GM19328 (cell line): ENCODE measurements around the gene ADCY1.

Source experiments
- ATAC-seq: cut with Tn5 transposase; IDR thresholded peaks from one replicate; pipeline ENCODE4 v1.9.1; 2021; ENCODE audit warnings: mild to moderate bottlenecking, moderate library complexity; ENCODE audit not compliant: unreplicated experiment

The ADCY1 gene

GRCh38 chr7:45623157-45623556 is 49.0 kb downstream of the ADCY1 start:
- ATAC-seq, result no peak

GRCh38 chr7:45623740-45624391 is 49.7 kb downstream of the ADCY1 start:
- ATAC-seq, result no peak

GRCh38 chr7:45624392-45624760 is 50.2 kb downstream of the ADCY1 start:
- no peak for ATAC-seq

GRCh38 chr7:45625067-45625466 is 50.9 kb downstream of the ADCY1 start:
- ATAC-seq, result no peak

- no peak for ATAC-seq
Measured at GRCh38 chr7:45625714-45626440, 51.7 kb downstream of the ADCY1 start.

GRCh38 chr7:45626441-45627430 is 52.6 kb downstream of the ADCY1 start:
- no peak for ATAC-seq

- ATAC-seq, result no peak
Measured at GRCh38 chr7:45627691-45628456, 53.7 kb downstream of the ADCY1 start.

GRCh38 chr7:45631569-45631968 is 57.4 kb downstream of the ADCY1 start:
- no peak for ATAC-seq

- ATAC-seq, result no peak
Measured at GRCh38 chr7:45636733-45637132, 62.6 kb downstream of the ADCY1 start.

- no peak for ATAC-seq
Measured at GRCh38 chr7:45638916-45639315, 64.7 kb downstream of the ADCY1 start.

- ATAC-seq, result no peak
Measured at GRCh38 chr7:45642044-45642443, 67.9 kb downstream of the ADCY1 start.

GRCh38 chr7:45643630-45644029 is 69.5 kb downstream of the ADCY1 start:
- ATAC-seq, result no peak

GRCh38 chr7:45644237-45644636 is 70.1 kb downstream of the ADCY1 start:
- ATAC-seq, result no peak

- ATAC-seq, result no peak
Measured at GRCh38 chr7:45645141-45645969, 71.2 kb downstream of the ADCY1 start.

- no peak for ATAC-seq
Measured at GRCh38 chr7:45646207-45646821, 72.1 kb downstream of the ADCY1 start.

- no peak for ATAC-seq
Measured at GRCh38 chr7:45646996-45647825, 73.0 kb downstream of the ADCY1 start.

- no peak for ATAC-seq
Measured at GRCh38 chr7:45647967-45648670, 74.0 kb downstream of the ADCY1 start.

GRCh38 chr7:45648671-45648995 is 74.5 kb downstream of the ADCY1 start:
- ATAC-seq, result no peak
